Measurements from ENCODE around the gene ZG16.

GRCh38 chr16:29816694-29817441 lies 38.8 kb downstream of the ZG16 start:
- TF ChIP-seq, protein P1, sequence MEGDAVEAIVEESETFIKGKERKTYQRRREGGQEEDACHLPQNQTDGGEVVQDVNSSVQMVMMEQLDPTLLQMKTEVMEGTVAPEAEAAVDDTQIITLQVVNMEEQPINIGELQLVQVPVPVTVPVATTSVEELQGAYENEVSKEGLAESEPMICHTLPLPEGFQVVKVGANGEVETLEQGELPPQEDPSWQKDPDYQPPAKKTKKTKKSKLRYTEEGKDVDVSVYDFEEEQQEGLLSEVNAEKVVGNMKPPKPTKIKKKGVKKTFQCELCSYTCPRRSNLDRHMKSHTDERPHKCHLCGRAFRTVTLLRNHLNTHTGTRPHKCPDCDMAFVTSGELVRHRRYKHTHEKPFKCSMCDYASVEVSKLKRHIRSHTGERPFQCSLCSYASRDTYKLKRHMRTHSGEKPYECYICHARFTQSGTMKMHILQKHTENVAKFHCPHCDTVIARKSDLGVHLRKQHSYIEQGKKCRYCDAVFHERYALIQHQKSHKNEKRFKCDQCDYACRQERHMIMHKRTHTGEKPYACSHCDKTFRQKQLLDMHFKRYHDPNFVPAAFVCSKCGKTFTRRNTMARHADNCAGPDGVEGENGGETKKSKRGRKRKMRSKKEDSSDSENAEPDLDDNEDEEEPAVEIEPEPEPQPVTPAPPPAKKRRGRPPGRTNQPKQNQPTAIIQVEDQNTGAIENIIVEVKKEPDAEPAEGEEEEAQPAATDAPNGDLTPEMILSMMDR (IDR thresholded peaks at IDR 0.05; ENCODE audit: poor library complexity), result no peak
- TF ChIP-seq EZH2phosphoT487 (IDR thresholded peaks at IDR 0.05; ENCODE audit: low read depth, severe bottlenecking, unreplicated experiment), result no peak
